ENCODE measurements around the gene PCDH1. TPM values are rescaled to one million over a fixed set of nuclear protein-coding genes. Genes with fewer than 3 reads are reported as not detected.
A peak's percentile ranks its signal among the peaks of the same experiment; 100 is the strongest.

Gene PCDH1
- total and polyA plus RNA-seq, 2 of the 13 experiments (the other 11 are each of a cell fraction or from before 2014, with no cell fraction given) = 0.11 to 0.83 TPM

DNA sequence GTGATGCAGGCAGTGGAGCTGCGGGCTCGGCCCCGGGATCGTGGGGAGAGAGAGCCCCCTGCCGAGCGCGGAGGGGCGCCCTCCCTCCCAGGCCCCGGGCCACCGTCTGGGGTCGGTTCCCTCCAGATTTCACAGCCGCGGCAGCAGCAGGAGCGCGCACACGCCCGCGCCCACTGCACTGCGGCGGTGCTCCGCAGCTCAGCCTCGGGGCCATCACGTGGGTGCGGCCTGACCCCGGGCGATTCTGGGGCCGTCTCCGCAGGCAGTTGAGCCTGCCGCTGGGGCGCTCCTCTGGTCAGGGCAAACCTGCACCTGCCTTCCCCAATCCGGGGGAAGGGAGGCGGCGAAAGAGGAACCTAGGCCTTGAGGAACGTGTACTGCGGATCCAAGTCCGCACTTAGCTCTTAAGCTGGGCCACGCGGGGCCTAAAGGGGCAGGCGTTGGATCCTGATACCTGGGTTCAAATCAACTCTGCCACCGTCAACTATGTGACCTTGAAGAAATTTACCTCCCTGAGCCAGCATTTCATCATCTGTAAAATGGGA, 36.1 kb upstream of the PCDH1 start (continued):
- TF ChIP-seq, protein P1, sequence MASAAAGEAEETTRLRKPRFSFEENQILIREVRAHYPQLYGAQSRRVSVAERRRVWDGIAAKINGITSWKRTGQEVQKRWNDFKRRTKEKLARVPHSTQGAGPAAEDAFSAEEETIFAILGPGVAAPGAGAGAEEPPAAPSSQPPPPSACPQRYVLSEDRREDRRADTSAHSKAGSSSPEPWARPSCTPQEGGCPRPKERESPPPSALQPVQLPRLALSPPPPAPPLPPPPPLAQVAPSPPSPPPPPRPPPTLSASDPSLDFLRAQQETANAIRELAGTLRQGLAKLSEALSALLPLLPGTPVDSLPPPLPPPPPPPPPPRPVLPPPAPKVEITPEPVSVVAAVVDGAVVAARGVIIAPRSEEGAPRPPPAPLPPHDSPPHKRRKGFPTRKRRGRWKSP (CRISPR knock-in tag; IDR thresholded peaks at IDR 0.05) = 0 out of 2 replicates have a peak, but pooled peaks have one; percentile 34
- TF ChIP-seq ZNF451 (CRISPR knock-in tag; IDR thresholded peaks at IDR 0.05) = peak; percentile 23; the same call in 1 of the 2 replicates
- no peak for TF ChIP-seq ZNF7 (CRISPR knock-in tag; IDR thresholded peaks at IDR 0.05)

DNA sequence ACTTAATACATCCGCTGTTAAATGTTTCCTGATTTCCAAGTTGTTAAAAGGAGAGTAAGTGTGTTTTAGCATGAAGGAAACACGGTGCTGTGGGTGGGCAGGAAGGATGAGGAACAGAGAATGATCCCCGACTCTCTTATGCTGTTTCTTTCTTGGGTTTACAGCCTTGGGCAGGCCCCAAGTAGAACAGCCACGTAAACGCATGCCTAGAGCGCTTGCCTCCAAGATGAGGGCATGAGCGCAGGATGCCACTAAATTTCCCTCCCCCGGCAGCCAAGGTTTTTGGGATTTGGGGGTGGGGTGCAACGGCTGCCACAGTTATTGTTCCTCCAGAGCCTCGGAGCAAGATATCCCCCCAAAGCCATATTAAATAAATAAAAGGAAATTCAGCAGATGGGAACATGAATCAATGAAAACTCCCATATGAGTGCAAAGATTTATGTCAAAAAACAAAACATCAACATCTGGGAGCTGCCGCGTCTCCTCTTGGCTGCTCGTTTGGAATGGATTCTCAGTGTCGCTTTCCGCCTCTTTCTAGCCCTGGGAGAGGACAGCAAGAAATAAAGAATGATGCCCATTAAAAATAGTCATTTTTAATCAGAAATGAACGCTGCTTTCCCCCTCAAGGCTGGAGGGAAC, 35.5 kb upstream of the PCDH1 start:
- H3K9ac ChIP-seq (ENCODE audit: insufficient read depth, low read depth, low read length) = no peak overlapping the region
- DNase-seq (ENCODE audit: low spot score) (no peak), FAIRE-seq (no peak), ATAC-seq (no peak; the same call in 2 of the 3 replicates)
- H3K4me3 ChIP-seq (replicated peaks in 1 of 3; ENCODE audit: insufficient read depth in 1 of 3, low read depth in 2 of 3, low read length in 3 of 3) = peak overlapping the region; percentile 18 to 66 (median 22); a peak in 5 of 6 replicates
- H3K27ac ChIP-seq (ENCODE audit: extremely low read length, insufficient read depth, low read length) = no peak overlapping the region
- in situ Hi-C loops (cut with HindIII; ENCODE audit: extremely low pct_ligation_motif_present, low pct_unique_long_range_greater_than_20kb) (no loop called here), intact Hi-C loops (cut with micrococcal nuclease; ENCODE audit: unreplicated experiment) (loop anchor here (2.0 kb wide), 1 partner anchor 47 kb away; no protein-coding TSS in a partner anchor)
- BruUV-seq (replicated peaks) = no TSS peak
- peaks cover 13% of the 10 kb centered on the region for H3K4me1 ChIP-seq (ENCODE audit: insufficient read depth, low read length)
- no peaks in the 10 kb centered on the region for H4K20me1 ChIP-seq (ENCODE audit: insufficient read depth, low read length)
- no peaks in the 10 kb centered on the region for H3K79me2 ChIP-seq (ENCODE audit: insufficient read depth, low read length)
- TF ChIP-seq HIVEP1 (CRISPR knock-in tag; IDR thresholded peaks at IDR 0.05) = no peak
- TF ChIP-seq NR2F1 (CRISPR knock-in tag; IDR thresholded peaks at IDR 0.05) = no peak
- TF ChIP-seq ZFP62 (CRISPR knock-in tag; IDR thresholded peaks at IDR 0.05) = no peak
- TF ChIP-seq SMAD3 (CRISPR knock-in tag; IDR thresholded peaks at IDR 0.05) = no peak
- TF ChIP-seq, protein P2, sequence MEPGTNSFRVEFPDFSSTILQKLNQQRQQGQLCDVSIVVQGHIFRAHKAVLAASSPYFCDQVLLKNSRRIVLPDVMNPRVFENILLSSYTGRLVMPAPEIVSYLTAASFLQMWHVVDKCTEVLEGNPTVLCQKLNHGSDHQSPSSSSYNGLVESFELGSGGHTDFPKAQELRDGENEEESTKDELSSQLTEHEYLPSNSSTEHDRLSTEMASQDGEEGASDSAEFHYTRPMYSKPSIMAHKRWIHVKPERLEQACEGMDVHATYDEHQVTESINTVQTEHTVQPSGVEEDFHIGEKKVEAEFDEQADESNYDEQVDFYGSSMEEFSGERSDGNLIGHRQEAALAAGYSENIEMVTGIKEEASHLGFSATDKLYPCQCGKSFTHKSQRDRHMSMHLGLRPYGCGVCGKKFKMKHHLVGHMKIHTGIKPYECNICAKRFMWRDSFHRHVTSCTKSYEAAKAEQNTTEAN (CRISPR knock-in tag; conservative IDR thresholded peaks at IDR 0.05) = 0 out of 2 replicates have a peak, but pooled peaks have one; percentile 13
- TF ChIP-seq ZFP82 (CRISPR knock-in tag; IDR thresholded peaks at IDR 0.05; ENCODE audit: borderline replicate concordance) = no peak
- no peak for TF ChIP-seq ARNT (IDR thresholded peaks at IDR 0.05)
- no peak for TF ChIP-seq FOXA1 (IDR thresholded peaks at IDR 0.05)
- no peak for TF ChIP-seq FOXA1 (CRISPR knock-in tag; IDR thresholded peaks at IDR 0.05)
- H3K36me3 ChIP-seq (replicated peaks in 1 of 2; ENCODE audit: control insufficient read depth in 1 of 2, insufficient read depth in 2 of 2, low read length in 2 of 2) = no peaks in the 10 kb centered on the region
- no peak overlapping the region for H2AFZ ChIP-seq (ENCODE audit: low read length)
- peak overlapping the region; percentile 75 for H3K4me2 ChIP-seq (ENCODE audit: low read depth, low read length)
- H3K9me3 ChIP-seq (ENCODE audit: low read length) = no peaks in the 10 kb centered on the region
- ChIA-PET CTCF (ENCODE audit: low intra/inter-chr PET ratio, low total read pairs) (no interaction called here), POLR2A (interaction anchor here (3.9 kb wide), 1 partner anchor 10 kb away, joined by 22 read pairs; the partner anchor contains the start of gene DELE1)
- 49% methylated on average over 16 of the region's 16 CpGs for WGBS (ENCODE audit: low lambda C conversion rate)
- H3K27me3 ChIP-seq (ENCODE audit: control insufficient read depth in 1 of 2, insufficient read depth in 2 of 2, low read length in 2 of 2) = peaks cover 0 to 32% of the 10 kb centered on the region in 2 experiments; a peak in 3 of 5 replicates
